GM13976 (cell line): ENCODE results near the gene PCNX1.
A peak's percentile ranks its signal among the peaks of the same experiment; 100 is the strongest.
"Not testable (repeated sequence)": the region's sequence is repeated elsewhere in the genome, so short reads cannot be mapped to it uniquely, and the experiment has no call there.

Experiments used
- DNase-seq: peaks from one replicate; pipeline ENCODE4 v3.0.0; 2012; ENCODE audit warnings: low spot score
- in situ Hi-C: fragments of 300-500 bp; cut with MboI; formaldehyde crosslinking; loops from one replicate; pipeline ENCODE4 v1.12.0; 2022; ENCODE audit warnings: low sequenced_read_pairs, mixed read lengths, inconsistent platforms; ENCODE audit not compliant: unreplicated experiment
- TF ChIP-seq, protein P1 (sequence below): IDR thresholded peaks from 2 replicates; pipeline ENCODE4 v1.5.1; 2012; ENCODE audit warnings: borderline replicate concordance, mild to moderate bottlenecking; ENCODE audit not compliant: insufficient read depth; ENCODE audit errors: extremely low read depth, missing control alignments, control extremely low read depth

PCNX1 gene

DNA sequence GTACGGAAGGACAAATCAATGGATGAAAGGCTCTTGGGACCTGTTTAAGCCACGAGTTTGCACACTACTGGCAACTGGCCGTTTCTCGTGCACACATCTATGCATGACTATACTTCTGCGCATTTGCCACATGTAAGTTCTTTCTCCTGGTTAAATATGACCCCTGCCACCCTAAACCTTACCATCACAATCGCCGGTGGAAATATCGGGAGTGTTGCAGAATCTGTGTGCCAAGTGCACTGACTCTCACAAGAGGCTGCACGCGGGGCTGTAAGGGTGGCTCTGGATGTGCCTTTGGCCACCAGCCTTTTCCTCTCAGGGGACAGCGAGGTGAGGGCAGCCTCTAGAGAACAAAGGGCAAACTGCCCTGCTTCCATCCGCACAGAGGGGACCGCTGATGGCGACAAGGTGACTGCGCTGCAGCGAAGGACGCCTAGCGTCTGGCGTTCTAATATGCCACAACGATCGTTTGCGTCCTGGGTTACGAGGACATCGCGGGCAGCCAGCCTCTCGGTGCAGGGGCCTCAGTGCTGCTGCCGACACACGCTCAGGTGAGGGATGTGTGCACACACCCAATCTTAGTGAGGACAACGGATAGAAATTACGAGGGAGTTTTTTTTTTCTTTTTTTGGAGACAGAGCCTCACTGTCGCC, 232.2 kb downstream of the PCNX1 start:
- TF ChIP-seq, protein P1, sequence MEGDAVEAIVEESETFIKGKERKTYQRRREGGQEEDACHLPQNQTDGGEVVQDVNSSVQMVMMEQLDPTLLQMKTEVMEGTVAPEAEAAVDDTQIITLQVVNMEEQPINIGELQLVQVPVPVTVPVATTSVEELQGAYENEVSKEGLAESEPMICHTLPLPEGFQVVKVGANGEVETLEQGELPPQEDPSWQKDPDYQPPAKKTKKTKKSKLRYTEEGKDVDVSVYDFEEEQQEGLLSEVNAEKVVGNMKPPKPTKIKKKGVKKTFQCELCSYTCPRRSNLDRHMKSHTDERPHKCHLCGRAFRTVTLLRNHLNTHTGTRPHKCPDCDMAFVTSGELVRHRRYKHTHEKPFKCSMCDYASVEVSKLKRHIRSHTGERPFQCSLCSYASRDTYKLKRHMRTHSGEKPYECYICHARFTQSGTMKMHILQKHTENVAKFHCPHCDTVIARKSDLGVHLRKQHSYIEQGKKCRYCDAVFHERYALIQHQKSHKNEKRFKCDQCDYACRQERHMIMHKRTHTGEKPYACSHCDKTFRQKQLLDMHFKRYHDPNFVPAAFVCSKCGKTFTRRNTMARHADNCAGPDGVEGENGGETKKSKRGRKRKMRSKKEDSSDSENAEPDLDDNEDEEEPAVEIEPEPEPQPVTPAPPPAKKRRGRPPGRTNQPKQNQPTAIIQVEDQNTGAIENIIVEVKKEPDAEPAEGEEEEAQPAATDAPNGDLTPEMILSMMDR: no peak
- in situ Hi-C loops: loop anchor here (10.0 kb wide), 1 partner anchor 615 kb away; no protein-coding TSS in a partner anchor
- no peak for DNase-seq

DNA sequence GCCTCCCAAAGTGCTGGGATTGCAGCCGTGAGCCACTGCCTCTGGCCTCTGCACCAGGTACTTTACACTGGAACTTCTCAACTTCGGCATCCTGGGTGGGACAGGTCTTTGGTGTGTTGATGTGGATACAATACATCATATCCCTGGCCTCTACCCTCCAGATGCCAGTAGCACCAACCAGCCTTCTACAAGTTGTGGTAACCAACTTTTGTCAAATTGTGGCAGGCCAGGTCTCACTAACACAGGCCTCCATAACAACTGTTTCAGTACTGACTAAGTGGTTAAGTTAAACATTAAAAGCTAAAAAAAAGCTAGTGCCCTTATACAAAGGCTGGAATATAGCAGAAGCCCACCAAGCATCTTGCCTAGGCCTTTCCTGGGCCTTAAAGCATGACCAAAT, 232.9 kb downstream of the PCNX1 start:
- TF ChIP-seq, protein P1: no peak
- DNase-seq: no peak
- in situ Hi-C loops: no loop called here

DNA sequence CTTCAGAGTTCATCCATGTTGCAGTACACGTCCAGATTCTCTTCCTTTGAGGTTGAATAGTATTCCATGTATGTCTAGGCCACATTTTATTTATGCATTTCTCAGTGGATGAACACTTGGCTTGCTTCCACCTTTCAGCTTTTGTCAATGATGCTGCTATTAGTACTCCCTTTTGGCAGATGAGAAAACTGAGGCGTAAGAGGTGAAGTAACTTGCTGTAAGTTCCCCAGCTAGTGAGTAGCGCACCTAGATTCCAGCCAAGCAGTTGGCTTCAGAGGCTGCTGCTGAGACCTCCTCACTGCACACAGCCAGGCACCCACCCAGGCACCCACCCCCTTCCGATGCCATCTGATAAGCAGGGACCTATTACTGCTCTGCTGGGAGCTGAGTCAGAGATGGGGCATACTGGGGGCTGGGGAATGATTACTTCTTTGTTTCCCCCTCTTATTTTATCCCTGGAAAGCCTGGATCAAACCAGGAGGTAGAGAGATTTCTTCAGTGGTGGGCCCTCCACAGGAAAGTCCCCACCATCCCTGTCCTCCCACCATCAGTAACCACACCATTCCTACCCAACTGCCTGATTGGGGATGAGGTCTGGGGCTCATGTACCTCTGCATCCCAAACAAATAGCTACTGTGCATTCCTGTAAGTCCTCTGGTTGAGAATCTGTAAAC, 234.6 kb downstream of the PCNX1 start:
- TF ChIP-seq, protein P1: no peak
- in situ Hi-C loops: no loop called here
- no peak for DNase-seq

DNA sequence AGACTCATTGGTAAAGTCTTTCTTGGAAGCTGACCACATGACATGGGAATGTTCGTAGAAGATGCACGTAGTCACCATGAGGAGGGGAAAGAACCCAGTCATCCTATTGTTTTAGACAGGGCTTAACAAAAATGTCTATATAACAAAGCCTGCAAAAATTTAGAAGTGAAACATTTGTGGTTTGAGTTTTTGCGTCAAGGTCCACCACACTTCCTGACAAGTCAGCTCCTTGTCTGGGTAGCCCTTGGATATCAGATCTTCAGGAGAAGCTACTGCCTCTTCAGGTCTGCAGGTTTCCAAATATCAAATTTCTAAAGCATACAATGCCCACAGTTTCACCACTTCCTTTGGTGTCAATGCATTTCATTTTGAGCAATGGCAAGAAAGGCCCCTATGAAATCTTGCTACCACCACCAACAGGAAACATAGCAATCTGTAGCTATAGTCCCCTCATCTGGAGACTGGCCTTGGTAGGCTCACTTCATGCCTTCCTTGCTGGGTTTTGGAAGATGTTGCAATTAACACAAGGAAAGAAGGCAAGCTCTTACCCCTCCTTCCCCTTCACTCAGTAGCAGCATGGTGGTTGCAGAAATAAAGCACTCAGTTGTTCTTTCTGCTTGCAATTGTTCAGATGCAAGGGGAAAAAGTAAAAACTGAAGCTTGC, 235.2 kb downstream of the PCNX1 start:
- peak; percentile 53 for DNase-seq
- TF ChIP-seq, protein P1: no peak
- in situ Hi-C loops: no loop called here

DNA sequence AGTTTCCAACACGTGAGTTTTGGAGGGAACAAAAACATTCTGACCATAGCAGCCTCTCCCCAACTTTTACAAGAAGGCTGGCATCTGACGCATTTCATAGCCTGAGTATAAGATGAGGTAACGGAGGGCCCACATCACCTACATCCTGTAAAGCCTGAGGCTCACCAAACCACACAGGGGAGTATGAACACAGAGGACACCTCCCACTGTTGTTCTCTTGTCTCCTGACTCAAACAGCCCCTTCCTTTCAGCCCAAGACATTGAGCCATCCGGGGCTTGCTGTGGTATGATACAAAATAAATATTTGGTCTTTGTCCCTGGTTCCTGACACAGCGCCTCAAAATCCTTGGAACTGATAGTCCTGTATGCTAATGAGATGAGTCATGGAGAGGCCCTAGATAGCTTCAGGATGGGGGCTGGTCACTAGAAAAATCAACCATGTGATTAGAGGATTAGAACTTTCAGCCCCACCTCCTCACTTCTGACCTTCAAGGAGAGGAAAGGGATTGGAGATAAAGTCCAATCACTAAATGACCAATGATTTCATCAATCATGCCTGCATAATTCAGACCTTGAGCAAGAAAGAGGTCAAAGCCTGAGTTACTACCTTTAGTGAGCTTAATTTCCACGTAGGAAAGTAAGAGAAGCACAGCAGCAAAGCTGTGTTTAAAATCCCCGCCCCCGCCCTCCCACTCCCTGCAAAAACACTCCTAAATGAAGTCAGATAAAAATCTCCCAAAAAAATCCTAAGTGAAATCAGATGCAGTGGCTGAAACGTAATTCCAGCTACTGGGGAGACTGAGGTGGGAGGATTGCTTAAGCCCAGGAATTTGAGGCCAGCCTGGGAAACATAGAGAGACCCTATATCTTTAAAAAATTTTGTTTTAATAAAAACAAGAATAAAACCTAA, 236.4 kb downstream of the PCNX1 start:
- no peak for DNase-seq
- TF ChIP-seq, protein P1: no peak
- in situ Hi-C loops: no loop called here

DNA sequence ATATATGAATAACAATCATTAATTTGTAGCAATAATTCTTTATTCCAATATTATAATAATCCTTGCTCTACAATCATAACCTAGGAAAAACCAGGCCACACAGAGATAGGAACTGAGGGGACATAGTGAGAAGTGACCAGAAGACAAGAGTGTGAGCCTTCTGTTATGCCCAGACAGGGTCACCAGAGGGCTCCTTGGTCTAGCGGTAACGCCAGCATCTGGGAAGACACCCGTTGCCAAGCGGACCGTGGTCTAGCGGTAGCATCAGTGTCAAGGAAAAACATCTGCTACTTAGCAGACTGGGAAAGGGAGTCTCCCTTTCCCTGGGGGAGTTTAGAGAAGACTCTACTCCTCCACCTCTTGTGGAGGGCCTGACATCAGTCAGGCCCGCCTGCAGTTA, 240.1 kb downstream of the PCNX1 start:
- in situ Hi-C loops, DNase-seq: not testable (repeated sequence)
